Progenitor cell of endocrine pancreas (in vitro differentiated cells): ENCODE data around the gene CTDSP2. TPM values are rescaled to one million over a fixed set of nuclear protein-coding genes. Genes with fewer than 3 reads are reported as not detected.

ENCODE experiments used
- DNase-seq: peaks from one replicate; pipeline ENCODE4 v3.0.0; 2021; ENCODE audit warnings: low spot score; ENCODE audit not compliant: unreplicated experiment
- H3K27ac Mint-ChIP-seq: 2 replicates; pipeline ENCODE4 v1.8.0; 2021; ENCODE audit warnings: mild to moderate bottlenecking, moderate library complexity, mixed read lengths
- H3K27me3 Mint-ChIP-seq: 2 replicates; pipeline ENCODE4 v1.8.0; 2021; ENCODE audit warnings: mixed read lengths
- H3K36me3 Mint-ChIP-seq: 2 replicates; pipeline ENCODE4 v1.8.0; 2022; ENCODE audit warnings: mixed read lengths; ENCODE audit not compliant: insufficient read depth
- H3K4me1 Mint-ChIP-seq: 2 replicates; pipeline ENCODE4 v1.8.0; 2021; ENCODE audit warnings: low read depth, mixed read lengths
- H3K4me3 Mint-ChIP-seq: 2 replicates; pipeline ENCODE4 v1.8.0; 2021; ENCODE audit warnings: low read depth, mild to moderate bottlenecking, moderate library complexity, mixed read lengths
- H3K9me3 Mint-ChIP-seq: 2 replicates; pipeline ENCODE4 v1.8.0; 2021; ENCODE audit warnings: low read depth, mixed read lengths
- CTCF ChIP-seq: fragments of 200-600 bp; sonication (generic); IDR thresholded peaks from one replicate; pipeline ENCODE4 v1.5.0; 2021; ENCODE audit warnings: antibody characterized with exemption, mild to moderate bottlenecking; ENCODE audit not compliant: unreplicated experiment
- total RNA-seq: library from RNA; stranded (reverse); gene quantifications from 2 replicates; pipeline ENCODE4 v1.2.1, GENCODE V29; 2021

The CTDSP2 gene
- total RNA-seq, 1 donor from 2014 or later: 145 TPM

GRCh38 chr12:57893431-57894353 is 47.2 kb upstream of the CTDSP2 start:
- no peak for DNase-seq
- peak overlapping the region; percentile 12 for H3K4me3 Mint-ChIP-seq
- peaks cover 15% of the 10 kb centered on the region for H3K4me1 Mint-ChIP-seq
- H3K36me3 Mint-ChIP-seq: no peaks in the 10 kb centered on the region
- peak overlapping the region; percentile 59 for H3K27ac Mint-ChIP-seq
- TF ChIP-seq CTCF: no peak
- H3K9me3 Mint-ChIP-seq: no peaks in the 10 kb centered on the region
- H3K27me3 Mint-ChIP-seq: peaks cover 65% of the 10 kb centered on the region

GRCh38 chr12:57892232-57892972 is 45.9 kb upstream of the CTDSP2 start:
- Mint-ChIP-seq H3K9me3 (no peaks in the 10 kb centered on the region), H3K4me3 (no peak overlapping the region), H3K27me3 (peaks cover 57% of the 10 kb centered on the region), H3K4me1 (peaks cover 22% of the 10 kb centered on the region), H3K36me3 (no peaks in the 10 kb centered on the region), H3K27ac (no peak overlapping the region)
- TF ChIP-seq CTCF: no peak
- DNase-seq: no peak

GRCh38 chr12:57891542-57892228 is 45.2 kb upstream of the CTDSP2 start:
- peaks cover 19% of the 10 kb centered on the region for H3K4me1 Mint-ChIP-seq
- H3K36me3 Mint-ChIP-seq: no peaks in the 10 kb centered on the region
- peaks cover 51% of the 10 kb centered on the region for H3K27me3 Mint-ChIP-seq
- no peak for TF ChIP-seq CTCF
- H3K4me3 Mint-ChIP-seq: no peak overlapping the region
- DNase-seq: no peak
- H3K9me3 Mint-ChIP-seq: no peaks in the 10 kb centered on the region
- H3K27ac Mint-ChIP-seq: no peak overlapping the region

- H3K27me3 Mint-ChIP-seq: peaks cover 44% of the 10 kb centered on the region
- no peak for DNase-seq
- peaks cover 15% of the 10 kb centered on the region for H3K4me1 Mint-ChIP-seq
- H3K36me3 Mint-ChIP-seq: no peaks in the 10 kb centered on the region
- no peak overlapping the region for H3K27ac Mint-ChIP-seq
- no peak overlapping the region for H3K4me3 Mint-ChIP-seq
- no peaks in the 10 kb centered on the region for H3K9me3 Mint-ChIP-seq
- TF ChIP-seq CTCF: no peak
Observed at GRCh38 chr12:57890191-57891115, 43.9 kb upstream of the CTDSP2 start.
